Psoas muscle (tissue), 8 donors: ENCODE measurements around the gene KIF6. TPM values are rescaled to one million over a fixed set of nuclear protein-coding genes. Genes with fewer than 3 reads are reported as not detected.
"Not testable (repeated sequence)": the region's sequence is repeated elsewhere in the genome, so short reads cannot be mapped to it uniquely, and the experiment has no call there.

Experiments
- ATAC-seq, 4 donors: fragments of 200-7000 bp; cut with Tn5 transposase; one replicate each; pipeline ENCODE4 v1.9.1; 2020; ENCODE audit warnings: moderate library complexity in 3 of 4, mild to moderate bottlenecking in 2 of 4
- DNase-seq, 2 donors: peaks; one replicate each; pipeline ENCODE4 v3.0.0-alpha.2; 2020
- H3K27ac ChIP-seq: fragments of 200-600 bp; one replicate; pipeline ENCODE4 v1.8.0; 2022
- H3K27me3 ChIP-seq, 3 donors: fragments of 200-600 bp in 1 of 3; one replicate each; pipeline versions ENCODE4 v1.6.1 to v1.8.0; 2013 to 2022; ENCODE audit warnings: low read length in 2 of 3, mild to moderate bottlenecking in 2 of 3, moderate library complexity in 1 of 3; ENCODE audit not compliant: insufficient read depth in 3 of 3
- H3K36me3 ChIP-seq, 2 donors: fragments of 200-600 bp in 1 of 2; one replicate each; pipeline versions ENCODE4 v1.6.1 to v1.8.0; 2013 to 2022; ENCODE audit warnings: low read depth in 1 of 2, mild to moderate bottlenecking in 1 of 2, moderate library complexity in 1 of 2; ENCODE audit not compliant: insufficient read depth in 1 of 2
- H3K4me1 ChIP-seq: fragments of 200-600 bp; one replicate; pipeline ENCODE4 v1.8.0; 2022
- H3K4me3 ChIP-seq: fragments of 200-600 bp; one replicate; pipeline ENCODE4 v1.8.0; 2022; ENCODE audit warnings: mild to moderate bottlenecking
- H3K9me3 ChIP-seq: fragments of 200-600 bp; one replicate; pipeline ENCODE4 v1.8.0; 2022
- CTCF ChIP-seq: fragments of 200-600 bp; IDR thresholded peaks from one replicate; pipeline ENCODE4 v1.8.0; 2022; ENCODE audit warnings: antibody characterized with exemption
- WGBS, 3 donors: extraction: QIAGEN DNeasy Blood & Tissue Kit; methylation state at CpG; one replicate each; pipeline versions ENCODE4 v1.1.6 to v1.1.7; 2013; 5-methylcytosine and 5-hydroxymethylcytosine counted together
- intact Hi-C, 2 donors: fragments of 100-400 bp; cut with DNase I; formaldehyde crosslinking; loops; one replicate each; pipeline versions ENCODE4 v1.11.0 to v1.14.2; 2022
- polyA plus RNA-seq, 3 donors: library from polyadenylated mRNA; stranded (reverse); fragments of 200-250 nt; gene quantifications; one replicate each; pipeline ENCODE4 v1.2.3, GENCODE V29; 2013
- total RNA-seq, 4 donors: library from RNA; stranded (reverse); fragmentation: NEBNext Ultra II Directional in 2 of 4; extraction: Animal tissue kit (Norgen Biotek cat#: 25700) in 2 of 4; gene quantifications; one replicate each; pipeline versions ENCODE4 v1.2.1 to v1.2.4, GENCODE V29; 2021 to 2023
- donor health status: healthy with polysubstance abuse.
- donor health status: DM: no; HTN: no; CAD: no; lungs with moderate emphysema.
- donor health status: Bipolar disorder and iron deficiency.
- donor health status: healthy.
- donor health status: DM: yes; HTN: yes; CAD: no.
- donor health status: DM: no; HTN: no; CAD: no.
- donor health status: DM: no; HTN: no; CAD: no.
- donor health status: DM: yes; HTN: yes; CAD: no.

Gene KIF6
- total and polyA plus RNA-seq, 7 donors, result 0.03 to 0.17 (median 0.09) TPM; not detected in 2

GRCh38 chr6:39729945-39730344, 4.7 kb upstream of the KIF6 start:
- Histone ChIP-seq H3K27ac (no peak overlapping the region), H3K4me3 (no peak overlapping the region), H3K36me3 (no peaks in the 10 kb centered on the region), H3K4me1 (peaks cover 3% of the 10 kb centered on the region), H3K9me3 (no peaks in the 10 kb centered on the region), H3K27me3 (peaks cover 0 to 3% (median 0%) of the 10 kb centered on the region in 3 donors)
- TF ChIP-seq CTCF, result no peak
- ATAC-seq (no peak), DNase-seq (no peak)
- intact Hi-C loops, result loop anchor here in 1 of 2 donors (5.0 kb wide), 1 partner anchor 47 kb away; no protein-coding TSS in a partner anchor

- peak overlapping the region; percentile 94 for H3K4me3 ChIP-seq
- WGBS, 3 donors, result 49 to 56% (median 51%) methylated on average over 14 of the region's 14 CpGs
- H3K9me3 ChIP-seq, result no peaks in the 10 kb centered on the region
- H3K4me1 ChIP-seq, result peaks cover 3% of the 10 kb centered on the region
- peak overlapping the region; percentile 54 for H3K27ac ChIP-seq
- TF ChIP-seq CTCF, result no peak
- DNase-seq (no peak), ATAC-seq (peak in 1 of 4 donors; percentile 28)
- no peaks in the 10 kb centered on the region for H3K36me3 ChIP-seq
- H3K27me3 ChIP-seq, result peaks cover 0 to 3% (median 0%) of the 10 kb centered on the region in 3 donors
- intact Hi-C loops, result loop anchor here in 1 of 2 donors (5.0 kb wide), 1 partner anchor 52 kb away; no protein-coding TSS in a partner anchor
Observed at GRCh38 chr6:39725632-39725997, 407 bp upstream of the KIF6 start.

- H3K4me1 ChIP-seq, H3K27ac ChIP-seq, intact Hi-C loops, H3K9me3 ChIP-seq, DNase-seq, H3K4me3 ChIP-seq, ATAC-seq, H3K36me3 ChIP-seq, H3K27me3 ChIP-seq: not testable (repeated sequence)
- 91 to 94% (median 92%) methylated on average over 4 of the region's 4 CpGs for WGBS, 3 donors
Observed at GRCh38 chr6:39723350-39723749, 1.9 kb downstream of the KIF6 start.

GRCh38 chr6:39714802-39715201, 10.4 kb downstream of the KIF6 start:
- DNase-seq, result no peak
- Histone ChIP-seq H3K27ac (no peak overlapping the region), H3K27me3 (no peaks in the 10 kb centered on the region), H3K9me3 (no peaks in the 10 kb centered on the region), H3K36me3 (no peaks in the 10 kb centered on the region), H3K4me1 (no peaks in the 10 kb centered on the region), H3K4me3 (no peak overlapping the region)
- ATAC-seq, result no peak
- intact Hi-C loops, result no loop called here
- no peak for TF ChIP-seq CTCF

GRCh38 chr6:39707962-39708683, 17.1 kb downstream of the KIF6 start:
- Histone ChIP-seq H3K36me3 (no peaks in the 10 kb centered on the region), H3K27me3 (no peaks in the 10 kb centered on the region), H3K4me3 (no peak overlapping the region), H3K9me3 (no peaks in the 10 kb centered on the region), H3K27ac (no peak overlapping the region), H3K4me1 (no peaks in the 10 kb centered on the region)
- no peak for TF ChIP-seq CTCF
- DNase-seq (no peak), ATAC-seq (no peak)
- intact Hi-C loops, result no loop called here
- 83 to 90% (median 84%) methylated on average over 2 of the region's 2 CpGs for WGBS, 3 donors
